HG02938 (cell line): Measurements from ENCODE around the gene NPHP1.
"Not testable (repeated sequence)": the region's sequence is repeated elsewhere in the genome, so short reads cannot be mapped to it uniquely, and the experiment has no call there.

ENCODE experiments used
- ATAC-seq: cut with Tn5 transposase; IDR thresholded peaks from one replicate; pipeline ENCODE4 v1.9.1; 2021; ENCODE audit warnings: mild to moderate bottlenecking, moderate library complexity; ENCODE audit not compliant: unreplicated experiment

NPHP1 gene

DNA sequence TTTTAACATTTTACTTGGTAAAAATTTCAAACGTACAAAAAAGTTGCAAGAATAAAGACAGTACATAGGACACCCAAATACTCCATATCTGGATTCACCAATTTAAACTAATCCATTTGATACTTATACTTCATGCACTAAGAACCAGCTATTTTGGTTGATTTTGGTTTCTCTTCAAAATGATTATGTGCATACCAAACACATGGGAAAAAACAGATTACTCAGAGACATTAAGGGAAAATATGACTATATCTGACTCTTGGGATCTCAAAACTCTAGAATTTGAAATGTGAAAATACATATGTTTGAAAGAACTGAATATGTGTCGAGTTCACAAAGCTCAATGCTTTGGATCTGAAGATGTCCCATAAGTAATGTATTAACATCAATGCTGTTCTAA is 73.6 kb downstream of the NPHP1 start:
- ATAC-seq: no peak

DNA sequence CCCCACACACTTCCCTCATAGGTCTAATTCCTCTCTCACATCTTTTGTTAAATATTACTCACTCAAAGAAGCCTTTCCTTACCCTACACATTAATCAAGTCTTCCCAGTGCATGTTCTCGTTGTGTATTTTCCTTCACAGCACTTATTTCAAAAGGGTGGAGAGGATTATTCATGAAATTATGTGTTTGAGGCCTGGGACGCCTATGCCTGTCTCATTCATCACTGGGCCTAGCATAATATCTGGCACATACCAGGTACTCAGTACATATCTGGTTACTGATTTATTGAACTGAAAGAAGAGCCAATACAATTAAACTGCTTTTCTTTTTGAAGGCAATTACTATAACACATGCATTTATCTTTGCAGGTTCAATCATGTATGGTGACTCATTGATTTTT is 74.1 kb downstream of the NPHP1 start:
- no peak for ATAC-seq

DNA sequence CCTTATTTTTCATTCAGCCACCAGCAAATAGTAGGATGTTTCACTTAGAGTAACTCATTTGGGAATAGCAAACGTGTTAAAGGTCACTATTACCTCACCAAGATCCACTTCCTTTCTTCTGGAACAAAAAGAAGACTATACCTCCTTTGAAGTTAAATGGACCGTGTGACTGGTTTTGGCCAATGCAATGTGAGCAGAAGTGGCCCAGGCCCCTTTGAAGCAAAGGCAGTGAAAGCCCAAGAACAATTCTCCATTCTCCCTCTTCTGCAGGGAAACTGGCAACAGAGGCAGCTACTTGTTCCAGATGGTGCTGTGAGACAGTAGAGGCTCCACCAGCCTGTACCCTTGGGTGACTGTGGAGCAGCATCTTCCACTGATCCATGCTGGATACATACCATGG is 77.9 kb downstream of the NPHP1 start:
- ATAC-seq: no peak

DNA sequence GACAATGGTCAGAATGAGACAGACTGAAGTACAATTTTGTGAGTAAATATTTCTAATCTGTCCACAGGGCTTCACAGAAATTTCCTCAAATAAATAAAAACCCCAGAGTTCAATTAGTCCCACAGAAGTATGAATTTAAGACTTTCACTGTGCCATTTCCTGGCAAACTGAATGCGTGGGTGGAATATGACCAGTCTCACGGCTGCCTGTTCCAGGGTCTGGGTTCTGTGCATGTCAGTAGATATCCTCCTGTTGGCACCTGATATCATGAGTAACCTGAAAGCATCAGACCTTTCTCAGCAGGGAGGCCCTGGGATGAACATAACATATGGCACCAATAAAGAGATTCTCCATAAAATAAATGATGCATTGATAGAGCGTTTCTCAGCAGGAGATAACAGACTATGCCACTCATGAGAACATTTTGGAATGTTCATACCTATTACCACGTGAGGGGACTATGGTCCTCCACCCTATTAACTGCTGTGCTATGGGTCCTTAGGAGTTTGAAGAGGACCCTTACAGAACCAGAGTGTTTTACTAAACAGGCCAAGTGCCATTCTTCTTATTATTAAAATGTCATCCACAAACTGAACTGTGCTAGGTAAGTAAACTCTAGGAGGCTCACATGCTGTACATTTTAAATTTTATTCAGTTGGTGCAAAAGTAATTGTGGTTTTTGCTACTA is 78.6 kb downstream of the NPHP1 start:
- no peak for ATAC-seq

DNA sequence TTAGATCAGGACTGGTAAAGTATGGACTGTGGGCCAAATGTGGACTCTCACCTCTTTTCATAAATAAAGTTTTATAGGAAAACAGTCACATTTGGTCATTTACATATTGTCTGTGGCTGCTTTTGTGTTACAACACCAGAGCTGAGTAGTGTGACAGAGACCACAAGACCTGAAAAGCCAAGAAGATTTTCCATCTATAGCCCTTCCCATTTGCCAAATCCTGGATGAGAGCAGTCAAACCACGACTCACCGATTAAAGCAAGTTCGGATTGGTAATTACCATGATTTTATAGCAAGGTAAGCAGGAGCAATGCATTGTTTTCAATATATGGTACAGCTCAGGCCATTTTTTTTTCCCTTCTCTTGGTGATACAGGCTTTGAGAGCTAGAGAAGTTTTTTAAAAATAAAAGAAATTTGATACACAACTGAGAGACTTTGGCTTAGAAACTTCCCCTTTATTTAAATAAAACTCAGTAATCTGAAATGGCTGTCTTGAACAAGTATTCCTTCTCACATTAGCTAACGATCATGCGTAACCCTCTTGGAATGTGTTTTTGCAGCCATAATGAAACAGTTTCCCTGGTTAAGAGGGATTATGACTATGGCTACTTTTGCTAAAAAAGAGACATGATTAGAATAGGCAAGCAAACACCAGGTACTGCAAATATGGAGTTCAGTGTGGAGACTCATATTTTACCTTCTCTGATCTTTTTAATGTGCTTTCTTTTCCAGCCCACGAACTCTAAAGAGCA is 79.7 kb downstream of the NPHP1 start:
- ATAC-seq: no peak

DNA sequence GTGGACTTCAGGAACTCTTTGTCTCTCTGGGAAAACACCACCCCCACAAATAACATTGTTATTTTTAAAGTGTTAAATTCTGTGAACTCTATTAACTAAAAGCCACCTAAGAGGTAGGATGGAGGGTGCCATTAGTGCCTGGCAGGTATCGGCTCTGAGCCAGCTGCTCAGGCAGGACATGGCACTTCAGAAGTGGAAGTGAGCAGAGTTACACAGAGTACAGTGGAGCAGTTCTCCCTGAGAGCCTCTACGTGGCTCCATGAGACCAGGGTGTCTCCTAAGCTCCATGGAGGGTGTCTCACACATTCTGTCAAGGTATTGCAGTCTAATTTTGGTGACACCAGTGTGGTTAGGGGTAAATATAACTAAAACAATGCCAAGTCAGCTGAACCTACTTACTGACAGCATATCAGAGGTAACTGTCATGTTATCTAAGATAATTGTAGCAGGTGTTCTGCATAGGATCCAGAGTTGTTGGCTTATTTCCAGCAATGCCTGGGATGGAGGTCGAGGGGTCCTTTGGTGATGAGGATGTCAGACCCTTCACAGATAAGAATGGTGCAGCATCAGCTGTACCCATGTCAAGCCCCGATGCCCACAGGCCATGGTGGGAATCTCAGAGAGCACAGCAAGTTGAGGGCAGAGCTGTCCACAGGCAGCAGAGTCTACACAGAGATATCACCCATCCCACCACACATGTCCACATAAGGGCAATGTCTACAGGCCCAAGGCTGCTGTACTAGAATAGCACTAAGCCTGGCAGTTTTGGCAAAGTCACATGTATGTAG is 80.6 kb downstream of the NPHP1 start:
- no peak for ATAC-seq

DNA sequence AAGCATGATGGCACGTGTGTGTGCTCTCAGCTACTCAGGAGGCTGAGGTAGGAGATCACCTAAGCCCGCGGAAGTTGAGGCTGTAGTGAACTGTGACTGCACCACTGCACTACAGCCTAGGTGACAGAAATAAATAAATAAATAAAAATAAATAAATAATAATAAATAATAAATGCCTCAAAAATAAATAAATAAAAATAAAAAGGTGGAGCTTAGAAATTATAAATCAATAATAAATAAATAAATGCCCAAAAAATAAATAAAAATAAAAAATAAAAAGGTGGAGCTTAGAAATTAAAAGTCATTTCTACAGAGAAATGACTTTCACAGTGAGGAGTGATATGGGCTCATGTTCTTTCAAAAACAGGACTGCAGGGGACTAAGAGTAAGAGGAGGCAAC is 83.2 kb downstream of the NPHP1 start:
- ATAC-seq: no peak

DNA sequence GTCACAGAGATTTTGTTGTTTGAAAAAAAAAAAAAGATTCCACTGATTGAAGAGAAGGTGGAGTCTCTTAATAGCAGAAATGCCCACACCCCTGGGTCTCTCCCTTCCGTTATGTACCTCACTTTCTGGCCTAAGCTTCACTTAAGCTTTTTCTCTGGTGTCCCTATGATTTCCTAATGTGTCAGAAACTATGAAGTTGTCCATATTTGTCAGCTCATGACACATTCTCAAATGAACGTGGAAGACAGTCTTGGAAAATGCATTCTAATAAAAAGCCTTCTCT is 83.8 kb downstream of the NPHP1 start:
- ATAC-seq: no peak

DNA sequence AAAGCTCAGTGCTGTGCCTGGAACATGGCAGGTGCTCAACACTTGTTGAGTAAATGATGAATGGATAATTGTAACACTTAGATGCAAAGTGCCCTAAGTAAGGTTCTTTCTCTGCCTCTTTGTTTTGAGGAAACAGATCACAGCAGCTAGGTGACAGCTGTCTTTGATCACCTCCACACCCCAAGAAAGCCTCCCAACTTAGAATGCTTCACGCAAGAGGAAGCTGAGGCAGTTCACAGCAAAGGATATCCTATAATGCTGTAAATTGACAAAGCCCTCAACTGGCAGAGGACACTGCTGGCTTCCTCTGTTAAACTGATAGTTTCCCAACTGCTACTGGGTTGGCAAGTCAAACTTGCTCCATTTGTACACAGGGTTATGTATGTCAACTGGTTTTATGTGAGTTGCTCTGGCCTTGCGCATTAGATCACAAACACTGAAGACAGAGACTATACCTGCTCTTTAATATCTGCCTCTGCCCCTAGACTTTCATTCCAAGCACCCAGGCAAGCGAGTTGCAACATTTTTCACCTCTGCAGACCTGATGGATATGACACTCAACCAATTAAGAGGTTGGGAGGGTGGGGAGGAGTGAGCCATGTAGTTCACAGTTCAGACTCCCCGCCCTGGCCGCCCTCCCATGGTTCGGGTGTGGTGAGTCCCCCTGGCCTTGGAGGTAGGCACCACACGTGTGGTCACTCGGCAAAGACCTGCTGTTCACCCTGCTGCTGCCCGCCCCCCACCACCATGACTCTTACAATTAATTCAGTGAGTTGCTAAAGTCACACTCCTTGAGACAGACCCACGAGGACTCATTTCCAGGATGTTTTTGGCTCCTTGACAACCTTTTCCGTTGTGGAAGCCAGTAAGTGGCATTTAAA is 84.4 kb downstream of the NPHP1 start:
- no peak for ATAC-seq

DNA sequence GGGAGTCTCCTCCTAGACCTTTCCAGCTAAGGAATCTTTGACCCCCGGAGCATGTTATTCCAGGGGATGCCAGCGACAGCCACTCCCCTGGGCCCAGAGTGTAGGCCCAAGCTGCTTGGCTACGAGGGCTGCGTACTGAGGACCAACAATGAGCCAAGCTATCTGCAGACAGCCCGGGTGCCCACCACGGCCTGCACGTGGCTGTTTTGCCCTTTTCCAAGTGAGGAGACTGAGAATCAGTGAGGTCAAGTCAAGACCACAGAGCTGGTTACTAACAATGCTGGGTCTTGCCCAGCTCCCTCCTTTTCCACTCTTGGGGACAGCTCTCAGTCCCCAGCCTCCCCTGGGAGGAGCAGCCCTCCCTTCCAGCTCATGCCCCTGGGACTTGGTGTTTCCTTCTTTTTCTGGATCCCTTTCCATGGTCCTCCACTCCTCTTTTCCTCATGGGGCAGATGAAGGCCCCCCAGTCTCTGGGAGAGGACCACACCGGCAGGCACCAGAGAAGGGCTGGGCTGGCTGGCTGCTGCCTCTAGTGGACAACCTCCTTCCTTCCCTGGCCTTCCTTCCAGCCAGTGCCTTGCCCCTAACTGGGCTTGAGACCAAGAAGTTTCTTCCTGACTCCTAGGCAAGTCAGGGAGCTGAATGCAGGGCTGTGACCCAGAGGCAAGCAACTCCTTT is 88.6 kb downstream of the NPHP1 start:
- no peak for ATAC-seq

DNA sequence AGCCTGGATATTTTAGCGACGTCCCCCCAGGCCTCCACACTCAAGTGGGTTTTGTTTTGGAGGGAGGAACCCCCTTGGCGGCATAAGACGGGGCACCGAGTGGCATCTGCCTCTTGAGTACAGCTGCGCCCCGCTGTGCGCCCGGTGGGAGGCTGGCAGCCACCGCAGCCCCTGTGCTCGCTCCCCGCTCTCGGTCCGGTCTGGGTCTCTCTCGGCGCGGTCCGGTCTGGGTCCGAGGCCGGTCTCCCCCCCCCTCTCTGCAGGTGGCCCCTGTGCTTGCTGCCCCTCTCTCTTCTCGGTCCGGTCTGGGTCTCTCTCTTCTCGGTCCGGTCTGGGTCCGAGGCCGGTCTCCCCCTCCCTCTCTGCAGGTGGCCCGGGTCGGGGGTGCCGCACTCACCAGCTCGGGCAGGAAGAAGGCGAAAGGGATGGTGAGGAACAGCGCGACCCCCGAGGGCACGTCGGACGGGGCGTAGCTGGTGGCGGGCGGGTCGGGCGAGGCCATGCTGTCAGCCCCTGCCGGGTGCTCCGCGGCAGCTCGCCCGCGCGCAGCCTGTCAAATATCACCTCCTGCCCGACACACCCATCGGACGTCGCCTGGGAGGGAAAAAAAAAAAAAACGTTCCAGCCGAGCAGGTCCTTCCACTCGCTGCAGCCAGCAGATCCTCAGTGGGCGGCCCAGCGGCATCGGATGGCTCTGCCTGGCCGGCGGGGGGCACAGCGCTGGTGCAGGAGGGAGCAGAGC is 89.4 kb downstream of the NPHP1 start, which contains the start of gene MALL:
MALL (minus strand) TSS at position 532 of the 742 bp plus-strand sequence; CDS start at position 502, 30 bp downstream.
- no peak for ATAC-seq

DNA sequence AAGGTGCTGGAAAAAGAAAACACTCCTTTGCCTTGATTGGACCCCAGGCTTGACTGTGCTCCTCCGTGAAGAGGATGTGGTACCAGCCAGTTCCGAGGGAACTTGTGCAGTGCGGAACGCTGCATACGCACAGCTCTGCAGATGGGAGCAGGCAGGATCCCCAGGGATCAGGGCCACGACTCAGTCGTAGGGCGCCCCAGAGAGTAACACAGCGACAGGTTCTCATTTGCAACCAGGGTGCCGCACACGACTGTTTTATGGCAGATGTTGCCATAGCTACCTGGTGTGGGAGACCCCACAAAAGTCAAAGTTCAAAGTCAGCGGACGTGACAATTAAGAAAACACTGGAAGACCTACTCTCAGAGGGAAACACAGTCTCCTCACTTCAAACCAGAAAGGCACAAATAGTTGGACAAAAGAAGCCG is 90.0 kb downstream of the NPHP1 start:
- ATAC-seq: no peak

DNA sequence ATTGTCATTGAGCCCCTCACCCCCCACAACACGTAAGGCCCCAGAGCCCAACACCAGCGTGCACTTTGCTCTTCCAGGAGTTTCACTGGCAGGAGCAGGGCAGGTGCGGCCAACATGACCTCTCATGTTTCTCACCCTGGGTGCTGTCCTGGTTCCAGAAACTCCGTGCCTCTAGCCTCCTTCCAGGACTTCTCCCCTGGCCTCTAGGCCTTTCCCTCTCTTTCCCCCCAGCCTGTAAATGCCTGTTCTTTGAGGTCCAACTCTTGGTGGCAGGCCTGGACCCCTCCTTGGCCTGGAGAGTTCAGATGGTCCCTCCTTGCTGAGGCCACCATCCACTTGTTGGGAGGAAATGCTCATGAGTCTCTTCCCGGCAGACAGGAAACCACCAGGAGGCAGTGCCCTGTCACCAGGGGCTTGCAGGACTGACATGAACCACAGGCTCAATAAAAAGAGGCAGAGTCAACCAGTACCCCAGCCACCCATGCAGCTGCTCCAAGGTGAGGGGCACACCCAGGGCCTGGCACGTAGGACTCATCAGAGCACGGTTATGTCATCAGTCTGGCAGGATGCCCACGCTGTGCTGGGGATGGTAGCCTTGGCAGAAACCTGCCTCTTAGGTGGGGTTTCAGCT is 90.7 kb downstream of the NPHP1 start:
- ATAC-seq: no peak

DNA sequence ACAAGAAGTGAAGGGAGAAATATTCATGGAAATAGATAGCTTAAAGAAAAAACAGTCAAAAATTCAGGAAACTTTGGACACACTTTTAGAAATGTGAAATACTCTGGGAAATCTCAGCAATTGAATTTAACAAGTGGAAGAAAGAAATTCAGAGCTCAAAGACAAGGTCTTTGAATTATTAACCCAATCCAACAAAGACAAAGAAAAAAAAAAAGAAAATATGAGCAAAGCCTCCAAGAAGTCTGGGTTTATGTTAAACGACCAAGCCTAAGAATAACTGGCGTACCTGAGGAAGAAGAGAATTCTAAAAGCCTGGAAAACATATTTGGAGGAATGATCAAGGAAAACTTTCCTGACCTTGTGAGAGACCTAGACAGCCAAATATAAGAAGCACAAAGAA is 96.5 kb downstream of the NPHP1 start:
- ATAC-seq: not testable (repeated sequence)

DNA sequence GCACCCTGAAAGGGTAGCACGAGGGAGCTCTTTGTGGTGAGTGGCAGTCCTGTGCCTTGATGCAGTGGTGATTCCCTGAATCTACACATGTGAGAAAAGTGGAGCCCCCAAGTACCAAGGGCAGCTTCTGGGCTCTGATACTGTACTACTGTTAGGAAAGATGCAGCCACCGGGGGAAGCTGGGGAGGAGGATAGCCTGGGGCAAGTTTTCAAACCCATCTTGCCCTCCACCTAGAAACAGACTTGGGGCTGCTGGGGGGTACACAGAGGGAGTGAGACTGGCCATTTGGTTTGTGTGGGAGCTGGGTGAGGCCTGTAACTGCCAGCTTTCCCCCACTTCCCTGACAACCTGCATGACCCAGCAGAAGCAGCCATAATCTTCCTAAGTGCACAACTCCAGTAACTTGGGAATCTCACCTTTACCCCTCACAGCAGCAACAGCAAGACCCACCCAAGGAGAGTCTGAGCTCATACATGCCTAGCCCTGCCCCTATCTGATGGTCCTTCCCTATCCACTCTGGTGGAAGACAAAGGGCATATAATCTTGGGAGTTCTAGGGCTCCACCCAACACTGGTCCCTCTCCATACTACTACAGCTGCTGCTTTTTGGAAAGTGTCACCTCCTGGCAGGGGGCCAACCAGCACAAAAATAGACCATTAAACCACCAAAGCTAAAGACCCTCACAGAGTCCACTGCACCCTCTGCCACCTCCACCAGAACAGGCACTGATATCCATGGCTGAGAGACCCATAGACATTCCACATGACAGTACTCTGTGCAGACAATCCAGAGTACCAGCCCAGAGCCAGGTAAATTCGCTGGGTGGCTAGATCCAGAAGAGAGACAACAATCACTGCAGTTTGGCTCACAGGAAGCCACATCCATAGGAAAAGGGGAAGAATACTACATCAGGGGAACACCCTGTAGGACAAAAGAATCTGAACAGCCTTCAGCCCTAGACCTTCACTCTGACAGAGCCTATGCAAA is 97.4 kb downstream of the NPHP1 start:
- no peak for ATAC-seq

DNA sequence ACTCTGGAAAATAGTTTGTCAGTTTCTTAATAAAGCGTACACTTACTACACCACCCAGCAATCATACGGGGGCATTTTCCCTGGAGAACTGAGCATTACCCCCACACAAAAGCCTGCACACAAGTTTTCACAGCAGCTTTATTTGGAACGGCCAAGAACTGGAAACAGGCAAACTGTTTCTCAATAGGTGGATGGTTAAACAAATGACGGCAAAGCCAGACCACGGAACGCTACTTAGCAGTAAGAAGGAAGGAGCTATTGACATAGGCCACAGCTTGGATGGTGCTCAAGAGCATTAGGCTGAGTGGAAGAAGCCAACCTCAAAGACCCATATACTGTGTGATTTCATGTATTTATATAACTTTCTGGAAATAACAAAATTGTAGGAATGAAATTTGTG is 98.2 kb downstream of the NPHP1 start:
- ATAC-seq: no peak

DNA sequence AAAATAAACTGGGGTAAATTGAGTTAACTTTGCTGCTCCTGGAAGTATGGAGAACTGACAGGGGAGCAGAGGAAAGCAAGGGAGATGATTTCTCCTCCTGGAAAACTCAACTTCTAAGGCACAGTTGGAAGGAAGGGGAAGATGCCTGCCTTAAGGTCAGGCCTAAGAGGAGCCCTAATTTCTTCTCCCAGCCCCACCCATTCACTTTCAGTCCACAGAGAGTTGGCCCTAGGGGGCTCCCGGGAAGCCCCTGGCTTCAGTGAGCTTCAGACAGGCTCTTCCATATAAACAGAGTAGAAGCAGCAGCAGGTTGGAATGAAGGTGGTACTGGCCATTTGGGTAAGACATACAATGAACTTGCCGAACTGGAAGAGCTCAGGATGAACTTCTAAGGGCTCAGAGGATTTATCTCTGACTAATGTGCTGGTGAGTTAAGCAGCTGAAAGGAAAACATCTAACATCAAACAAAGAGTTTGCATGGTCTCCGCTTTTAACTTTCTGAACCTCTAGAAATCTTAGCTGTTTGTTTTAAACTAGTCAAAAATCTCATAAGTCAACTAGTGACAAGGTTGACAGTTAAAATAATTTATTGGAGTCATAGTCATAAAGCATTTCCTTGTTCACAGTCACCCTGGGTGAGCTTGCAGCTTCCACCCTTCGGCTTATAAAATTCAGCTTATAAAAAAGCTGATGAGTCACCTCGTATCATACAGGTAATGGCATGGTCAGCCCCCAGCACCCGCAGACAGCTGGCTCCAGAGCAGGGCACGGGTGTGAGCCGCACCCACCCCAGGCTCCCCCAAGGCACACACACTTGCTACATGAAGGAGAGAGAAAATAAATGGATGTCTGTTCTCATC is 99.0 kb downstream of the NPHP1 start:
- no peak for ATAC-seq
